Chondrocyte (in vitro differentiated cells): ENCODE data around the gene CNBD2. TPM values are rescaled to one million over a fixed set of nuclear protein-coding genes. Genes with fewer than 3 reads are reported as not detected.

ENCODE experiments used
- DNase-seq: peaks from one replicate; pipeline ENCODE4 v3.0.0; 2021; ENCODE audit warnings: mixed read lengths, low spot score
- H3K27ac Mint-ChIP-seq: one replicate; pipeline ENCODE4 v1.8.0; 2021; ENCODE audit warnings: mild to moderate bottlenecking, moderate library complexity, mixed read lengths; ENCODE audit not compliant: unreplicated experiment
- H3K27me3 Mint-ChIP-seq: 2 replicates; pipeline ENCODE4 v1.8.0; 2021; ENCODE audit warnings: low read depth, mixed read lengths
- H3K36me3 Mint-ChIP-seq: 2 replicates; pipeline ENCODE4 v1.8.0; 2021; ENCODE audit warnings: low read depth, mixed read lengths
- H3K4me1 Mint-ChIP-seq: 2 replicates; pipeline ENCODE4 v1.8.0; 2021; ENCODE audit warnings: low read depth, mild to moderate bottlenecking, mixed read lengths
- H3K4me3 Mint-ChIP-seq: one replicate; pipeline ENCODE4 v1.8.0; 2021; ENCODE audit warnings: mild to moderate bottlenecking, moderate library complexity, mixed read lengths; ENCODE audit not compliant: unreplicated experiment
- H3K9me3 Mint-ChIP-seq: 2 replicates; pipeline ENCODE4 v1.8.0; 2021; ENCODE audit warnings: low read depth, mixed read lengths
- CTCF ChIP-seq: fragments of 200-600 bp; sonication (generic); IDR thresholded peaks from 2 replicates; pipeline ENCODE4 v1.5.0; 2021; ENCODE audit warnings: antibody characterized with exemption, mild to moderate bottlenecking, moderate library complexity
- total RNA-seq: library from RNA; stranded (reverse); gene quantifications from 3 replicates; pipeline ENCODE4 v1.2.1, GENCODE V29; 2021

Gene CNBD2
- total RNA-seq, 1 donor from 2014 or later: 3.3 TPM

- peaks cover 5% of the 10 kb centered on the region for H3K9me3 Mint-ChIP-seq
- no peaks in the 10 kb centered on the region for H3K27me3 Mint-ChIP-seq
- no peak for TF ChIP-seq CTCF
- H3K4me1 Mint-ChIP-seq: no peaks in the 10 kb centered on the region
- H3K4me3 Mint-ChIP-seq: no peak overlapping the region
- H3K36me3 Mint-ChIP-seq: peaks cover 2% of the 10 kb centered on the region
- H3K27ac Mint-ChIP-seq: no peak overlapping the region
- DNase-seq: no peak
Measured at GRCh38 chr20:35974256-35974655, 5.9 kb downstream of the CNBD2 start.

GRCh38 chr20:35975576-35976373, 7.4 kb downstream of the CNBD2 start:
- TF ChIP-seq CTCF: no peak
- Mint-ChIP-seq H3K27me3 (no peaks in the 10 kb centered on the region), H3K36me3 (peaks cover 2% of the 10 kb centered on the region), H3K4me3 (no peak overlapping the region), H3K4me1 (peaks cover 5% of the 10 kb centered on the region), H3K9me3 (peaks cover 5% of the 10 kb centered on the region), H3K27ac (no peak overlapping the region)
- no peak for DNase-seq

- H3K27ac Mint-ChIP-seq: no peak overlapping the region
- no peaks in the 10 kb centered on the region for H3K36me3 Mint-ChIP-seq
- no peak overlapping the region for H3K4me3 Mint-ChIP-seq
- no peaks in the 10 kb centered on the region for H3K9me3 Mint-ChIP-seq
- no peak for TF ChIP-seq CTCF
- no peaks in the 10 kb centered on the region for H3K27me3 Mint-ChIP-seq
- DNase-seq: no peak
- peaks cover 5% of the 10 kb centered on the region for H3K4me1 Mint-ChIP-seq
Measured at GRCh38 chr20:35978041-35978513, 9.7 kb downstream of the CNBD2 start.

DNA sequence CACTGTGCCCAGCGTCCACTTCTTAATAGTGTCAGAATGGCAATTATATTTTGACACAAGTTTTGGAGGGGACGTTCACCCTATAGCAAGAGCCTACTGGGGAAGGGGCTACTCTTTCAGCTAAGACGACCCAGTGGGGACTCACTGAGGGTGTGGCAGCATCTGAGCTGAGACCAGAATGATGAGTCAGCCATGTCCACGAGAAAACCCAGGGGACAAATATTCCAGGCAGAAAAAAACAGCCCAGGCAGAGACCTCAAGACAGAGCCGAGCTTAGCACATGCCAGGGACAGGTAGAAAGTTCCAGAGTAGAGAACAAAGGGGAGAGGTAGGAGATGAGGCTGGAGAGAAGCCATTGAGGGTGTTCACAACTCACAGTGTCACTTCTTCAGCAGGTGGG, 11.2 kb downstream of the CNBD2 start:
- DNase-seq: no peak
- H3K27me3 Mint-ChIP-seq: no peaks in the 10 kb centered on the region
- no peak for TF ChIP-seq CTCF
- H3K27ac Mint-ChIP-seq: no peak overlapping the region
- H3K9me3 Mint-ChIP-seq: no peaks in the 10 kb centered on the region
- H3K36me3 Mint-ChIP-seq: no peaks in the 10 kb centered on the region
- peaks cover 8% of the 10 kb centered on the region for H3K4me1 Mint-ChIP-seq
- H3K4me3 Mint-ChIP-seq: no peak overlapping the region

- TF ChIP-seq CTCF: no peak
- H3K4me1 Mint-ChIP-seq: peaks cover 8% of the 10 kb centered on the region
- H3K9me3 Mint-ChIP-seq: no peaks in the 10 kb centered on the region
- no peak overlapping the region for H3K27ac Mint-ChIP-seq
- no peak for DNase-seq
- no peaks in the 10 kb centered on the region for H3K27me3 Mint-ChIP-seq
- H3K4me3 Mint-ChIP-seq: no peak overlapping the region
- no peaks in the 10 kb centered on the region for H3K36me3 Mint-ChIP-seq
Measured at GRCh38 chr20:35981969-35982368, 13.6 kb downstream of the CNBD2 start.
